Cardiac muscle cell (in vitro differentiated cells and primary cell): ENCODE data around the gene CERT1. TPM values are rescaled to one million over a fixed set of nuclear protein-coding genes. Genes with fewer than 3 reads are reported as not detected.
A peak's percentile ranks its signal among the peaks of the same experiment; 100 is the strongest.

Source experiments
- DNase-seq, 2 donors: peaks; one replicate each; pipeline versions ENCODE4 v3.0.0 to v3.0.0-alpha.2; 2010 to 2017; ENCODE audit warnings: low read depth in 1 of 2, low spot score in 1 of 2
- H3K27ac ChIP-seq: fragments of 200-600 bp; sonication (generic); 2 replicates; pipeline ENCODE4 v1.5.1; 2016
- H3K27me3 ChIP-seq: fragments of 200-600 bp; sonication (generic); 2 replicates; pipeline ENCODE4 v1.6.0; 2016; ENCODE audit warnings: control low read depth
- H3K36me3 ChIP-seq: fragments of 200-600 bp; sonication (generic); 2 replicates; pipeline ENCODE4 v1.5.1; 2016; ENCODE audit warnings: control low read depth
- H3K4me1 ChIP-seq: fragments of 200-600 bp; sonication (generic); 2 replicates; pipeline ENCODE4 v1.8.1; 2017; ENCODE audit warnings: low read depth, mild to moderate bottlenecking, mixed run types
- H3K4me3 ChIP-seq: fragments of 200-600 bp; sonication (generic); 2 replicates; pipeline ENCODE4 v1.5.1; 2016; ENCODE audit warnings: mild to moderate bottlenecking
- H3K9me3 ChIP-seq: fragments of 200-600 bp; sonication (generic); 2 replicates; pipeline ENCODE4 v1.5.1; 2017; ENCODE audit warnings: low read depth, mild to moderate bottlenecking, control low read depth
- polyA plus RNA-seq: library from polyadenylated mRNA; unstranded; fragments of >200 nt; fragmentation: Nextera tagmentation; extraction: Ambion mirVana; gene quantifications from 2 replicates; pipeline ENCODE4 v1.2.1, GENCODE V29; 2016
- total RNA-seq: library from RNA; depleted of rRNA; stranded (reverse); fragments of >200 nt; gene quantifications from 2 replicates; pipeline ENCODE4 v1.2.3, GENCODE V29; 2016
- TF ChIP-seq, protein P1 (sequence below): IDR thresholded peaks from 2 replicates; pipeline ENCODE4 v1.5.1; 2012; ENCODE audit warnings: low read depth, mild to moderate bottlenecking, low read length

CERT1 gene
- total and polyA plus RNA-seq, 2 experiments from 2014 or later: 12.8 to 17.5 TPM

DNA sequence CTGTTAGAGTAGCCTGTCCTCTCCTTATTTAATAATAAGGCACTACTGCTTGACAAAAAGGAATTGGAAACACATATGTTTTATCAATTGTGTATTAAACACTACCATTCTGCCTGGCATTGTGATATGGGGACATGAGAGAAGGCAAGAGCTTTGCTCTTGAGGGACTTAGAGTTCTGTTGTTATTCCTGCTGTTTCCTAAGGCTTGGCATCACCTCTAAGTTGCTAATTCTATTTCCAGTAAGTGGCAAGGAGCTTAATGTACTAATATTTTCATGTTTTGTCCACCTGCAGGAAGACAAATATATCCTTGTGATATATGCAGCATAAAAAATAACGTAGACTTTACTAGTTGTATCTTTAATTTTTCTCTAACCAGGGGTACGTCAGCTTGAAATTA, 161.8 kb downstream of the CERT1 start:
- DNase-seq: no peak
- H3K4me1 ChIP-seq: no peaks in the 10 kb centered on the region
- no peak overlapping the region for H3K4me3 ChIP-seq
- H3K9me3 ChIP-seq: no peaks in the 10 kb centered on the region
- TF ChIP-seq, protein P1, sequence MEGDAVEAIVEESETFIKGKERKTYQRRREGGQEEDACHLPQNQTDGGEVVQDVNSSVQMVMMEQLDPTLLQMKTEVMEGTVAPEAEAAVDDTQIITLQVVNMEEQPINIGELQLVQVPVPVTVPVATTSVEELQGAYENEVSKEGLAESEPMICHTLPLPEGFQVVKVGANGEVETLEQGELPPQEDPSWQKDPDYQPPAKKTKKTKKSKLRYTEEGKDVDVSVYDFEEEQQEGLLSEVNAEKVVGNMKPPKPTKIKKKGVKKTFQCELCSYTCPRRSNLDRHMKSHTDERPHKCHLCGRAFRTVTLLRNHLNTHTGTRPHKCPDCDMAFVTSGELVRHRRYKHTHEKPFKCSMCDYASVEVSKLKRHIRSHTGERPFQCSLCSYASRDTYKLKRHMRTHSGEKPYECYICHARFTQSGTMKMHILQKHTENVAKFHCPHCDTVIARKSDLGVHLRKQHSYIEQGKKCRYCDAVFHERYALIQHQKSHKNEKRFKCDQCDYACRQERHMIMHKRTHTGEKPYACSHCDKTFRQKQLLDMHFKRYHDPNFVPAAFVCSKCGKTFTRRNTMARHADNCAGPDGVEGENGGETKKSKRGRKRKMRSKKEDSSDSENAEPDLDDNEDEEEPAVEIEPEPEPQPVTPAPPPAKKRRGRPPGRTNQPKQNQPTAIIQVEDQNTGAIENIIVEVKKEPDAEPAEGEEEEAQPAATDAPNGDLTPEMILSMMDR: no peak
- peaks cover 93% of the 10 kb centered on the region for H3K36me3 ChIP-seq
- no peak overlapping the region for H3K27ac ChIP-seq
- H3K27me3 ChIP-seq: no peaks in the 10 kb centered on the region

DNA sequence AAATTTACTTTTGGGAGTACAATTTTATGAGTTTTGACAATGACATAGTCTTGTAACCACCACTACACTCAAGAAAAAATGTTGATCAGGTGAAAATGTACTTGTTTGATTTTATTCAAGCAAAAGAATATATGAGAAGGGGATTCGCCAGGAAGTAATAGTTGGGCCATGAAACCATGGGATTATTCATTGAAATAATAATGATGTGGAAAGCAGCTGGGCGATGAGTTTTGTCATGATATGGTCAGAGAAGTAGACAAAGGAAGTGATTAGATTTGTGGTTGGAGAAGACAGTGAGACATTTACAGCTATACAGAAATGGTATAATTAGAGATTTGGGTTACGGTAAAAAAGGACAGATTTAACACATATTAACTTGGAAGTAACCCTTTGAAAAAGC, 163.2 kb downstream of the CERT1 start:
- TF ChIP-seq, protein P1: no peak
- H3K36me3 ChIP-seq: peaks cover 92% of the 10 kb centered on the region
- H3K9me3 ChIP-seq: no peaks in the 10 kb centered on the region
- no peak overlapping the region for H3K27ac ChIP-seq
- H3K27me3 ChIP-seq: no peaks in the 10 kb centered on the region
- no peaks in the 10 kb centered on the region for H3K4me1 ChIP-seq
- no peak overlapping the region for H3K4me3 ChIP-seq
- DNase-seq: no peak

- Histone ChIP-seq H3K4me3 (no peak overlapping the region), H3K36me3 (peaks cover 49% of the 10 kb centered on the region), H3K27ac (no peak overlapping the region), H3K4me1 (peaks cover 31% of the 10 kb centered on the region), H3K9me3 (no peaks in the 10 kb centered on the region), H3K27me3 (no peaks in the 10 kb centered on the region)
- DNase-seq: no peak
- TF ChIP-seq, protein P1: no peak
These were observed 168.6 kb downstream of the CERT1 start for GRCh38 chr5:75342836-75343235.

- Histone ChIP-seq H3K4me3 (no peak overlapping the region), H3K4me1 (peaks cover 31% of the 10 kb centered on the region), H3K9me3 (no peaks in the 10 kb centered on the region), H3K27ac (peak overlapping the region; percentile 41), H3K36me3 (peaks cover 41% of the 10 kb centered on the region), H3K27me3 (no peaks in the 10 kb centered on the region)
- TF ChIP-seq, protein P1: no peak
- no peak for DNase-seq
These were observed 169.5 kb downstream of the CERT1 start for GRCh38 chr5:75341934-75342333.

DNA sequence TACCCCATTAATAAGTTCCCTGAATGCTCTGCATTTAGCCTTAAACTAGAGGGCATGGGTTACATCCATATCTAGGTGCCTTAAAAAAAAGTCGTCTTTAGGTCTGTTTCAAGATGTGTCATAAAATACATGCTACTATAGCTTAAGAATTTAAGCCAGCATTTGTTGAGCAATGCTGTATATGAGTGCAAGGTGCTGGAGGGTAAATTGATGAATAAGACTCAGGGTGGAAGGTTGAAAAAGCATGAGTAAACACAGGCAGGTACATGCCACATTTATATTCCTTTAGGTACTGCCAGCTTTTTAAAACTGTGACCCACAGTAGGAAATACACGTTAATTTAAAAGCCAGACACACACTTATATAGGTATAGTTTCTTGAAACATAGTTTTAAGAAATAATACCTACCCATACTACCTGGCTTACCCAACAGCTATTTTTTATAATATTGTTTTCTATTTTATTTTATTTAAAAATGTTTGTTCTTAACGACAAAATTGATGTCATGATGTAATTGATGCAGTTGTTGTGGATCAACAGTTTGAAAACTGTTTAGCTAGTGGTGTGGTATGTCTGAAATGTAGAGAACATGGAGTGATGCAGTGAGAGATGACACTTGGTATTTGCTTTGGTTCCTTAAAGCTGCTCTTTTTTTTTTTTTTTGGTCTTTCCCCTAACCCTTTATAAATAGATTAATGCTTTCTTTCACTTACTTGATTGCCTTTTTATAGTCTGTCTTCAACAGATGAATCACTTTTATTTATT, 170.5 kb downstream of the CERT1 start:
- DNase-seq: no peak
- Histone ChIP-seq H3K4me1 (peaks cover 31% of the 10 kb centered on the region), H3K27me3 (no peaks in the 10 kb centered on the region), H3K27ac (peak overlapping the region; percentile 41), H3K4me3 (no peak overlapping the region), H3K9me3 (no peaks in the 10 kb centered on the region), H3K36me3 (peaks cover 30% of the 10 kb centered on the region)
- TF ChIP-seq, protein P1: no peak
